CD4-positive, alpha-beta T cell treated with Interleukin-21 for 1 hour (primary cell): ENCODE data around the gene NDUFV1.
"Not testable (repeated sequence)": the region's sequence is repeated elsewhere in the genome, so short reads cannot be mapped to it uniquely, and the experiment has no call there.

Experiments used
- DNase-seq: peaks from one replicate; pipeline ENCODE4 v3.0.0-alpha.2; 2020

The NDUFV1 gene

GRCh38 chr11:67586568-67587250 is 20.0 kb upstream of the NDUFV1 start:
- DNase-seq: no peak

GRCh38 chr11:67588136-67588503 is 18.6 kb upstream of the NDUFV1 start:
- DNase-seq: no peak

GRCh38 chr11:67588899-67589415 is 17.8 kb upstream of the NDUFV1 start:
- DNase-seq: not testable (repeated sequence)

- DNase-seq: no peak
Observed at GRCh38 chr11:67592880-67593564, 13.7 kb upstream of the NDUFV1 start.

GRCh38 chr11:67593565-67593905 is 13.2 kb upstream of the NDUFV1 start:
- no peak for DNase-seq

- DNase-seq: no peak
Observed at GRCh38 chr11:67594480-67594879, 12.3 kb upstream of the NDUFV1 start.

- no peak for DNase-seq
Observed at GRCh38 chr11:67596753-67597300, 9.9 kb upstream of the NDUFV1 start.

GRCh38 chr11:67597458-67597857 is 9.3 kb upstream of the NDUFV1 start:
- not testable (repeated sequence) for DNase-seq

GRCh38 chr11:67597963-67598362 is 8.8 kb upstream of the NDUFV1 start:
- DNase-seq: not testable (repeated sequence)

GRCh38 chr11:67599149-67599548 is 7.6 kb upstream of the NDUFV1 start:
- no peak for DNase-seq

GRCh38 chr11:67600324-67601029 is 6.3 kb upstream of the NDUFV1 start:
- DNase-seq: no peak

- no peak for DNase-seq
Observed at GRCh38 chr11:67601098-67601497, 5.6 kb upstream of the NDUFV1 start.

- DNase-seq: not testable (repeated sequence)
Observed at GRCh38 chr11:67604119-67604518, 2.6 kb upstream of the NDUFV1 start.

- no peak for DNase-seq
Observed at GRCh38 chr11:67604815-67605214, 1.9 kb upstream of the NDUFV1 start.

- DNase-seq: no peak
Observed at GRCh38 chr11:67605231-67606011, 1.3 kb upstream of the NDUFV1 start.

GRCh38 chr11:67606093-67606491 is 644 bp upstream of the NDUFV1 start:
- no peak for DNase-seq

- DNase-seq: no peak
Observed at GRCh38 chr11:67607507-67607906, 771 bp downstream of the NDUFV1 start.

- DNase-seq: no peak
Observed at GRCh38 chr11:67608486-67608885, 1.8 kb downstream of the NDUFV1 start.

GRCh38 chr11:67609316-67609715 is 2.6 kb downstream of the NDUFV1 start:
- DNase-seq: no peak

GRCh38 chr11:67610302-67610868 is 3.6 kb downstream of the NDUFV1 start:
- no peak for DNase-seq

GRCh38 chr11:67611165-67611564 is 4.4 kb downstream of the NDUFV1 start:
- DNase-seq: no peak
